Gastroesophageal sphincter (tissue), 3 donors: Measurements from ENCODE around the gene LCP1.

Experiments used
- EP300 ChIP-seq: sonication (generic); formaldehyde crosslinking; IDR thresholded peaks from one replicate; pipeline ENCODE4 v1.6.1; 2017; ENCODE audit warnings: antibody characterized with exemption, mild to moderate bottlenecking
- POLR2A ChIP-seq, 2 donors: fragments of 450-650 bp; IDR thresholded peaks; one replicate each; pipeline ENCODE4 v1.6.1; 2017; ENCODE audit warnings: antibody characterized with exemption in 2 of 2, mild to moderate bottlenecking in 2 of 2, moderate library complexity in 1 of 2
- POLR2AphosphoS5 ChIP-seq: sonication (generic); formaldehyde crosslinking; IDR thresholded peaks from one replicate; pipeline ENCODE4 v1.6.1; 2017; ENCODE audit warnings: antibody characterized with exemption
- TF ChIP-seq, protein P1 (sequence below), 4 experiments: fragments of 200-600 bp in 2 of 4; fragments of 450-650 bp in 2 of 4; sonication (generic) in 1 of 4; IDR thresholded peaks; one replicate each; pipeline ENCODE4 v1.5.1; 2017 to 2019; ENCODE audit warnings: antibody characterized with exemption in 4 of 4, mild to moderate bottlenecking in 2 of 4, moderate library complexity in 2 of 4

- no peak for TF ChIP-seq POLR2AphosphoS5
- TF ChIP-seq, protein P1, sequence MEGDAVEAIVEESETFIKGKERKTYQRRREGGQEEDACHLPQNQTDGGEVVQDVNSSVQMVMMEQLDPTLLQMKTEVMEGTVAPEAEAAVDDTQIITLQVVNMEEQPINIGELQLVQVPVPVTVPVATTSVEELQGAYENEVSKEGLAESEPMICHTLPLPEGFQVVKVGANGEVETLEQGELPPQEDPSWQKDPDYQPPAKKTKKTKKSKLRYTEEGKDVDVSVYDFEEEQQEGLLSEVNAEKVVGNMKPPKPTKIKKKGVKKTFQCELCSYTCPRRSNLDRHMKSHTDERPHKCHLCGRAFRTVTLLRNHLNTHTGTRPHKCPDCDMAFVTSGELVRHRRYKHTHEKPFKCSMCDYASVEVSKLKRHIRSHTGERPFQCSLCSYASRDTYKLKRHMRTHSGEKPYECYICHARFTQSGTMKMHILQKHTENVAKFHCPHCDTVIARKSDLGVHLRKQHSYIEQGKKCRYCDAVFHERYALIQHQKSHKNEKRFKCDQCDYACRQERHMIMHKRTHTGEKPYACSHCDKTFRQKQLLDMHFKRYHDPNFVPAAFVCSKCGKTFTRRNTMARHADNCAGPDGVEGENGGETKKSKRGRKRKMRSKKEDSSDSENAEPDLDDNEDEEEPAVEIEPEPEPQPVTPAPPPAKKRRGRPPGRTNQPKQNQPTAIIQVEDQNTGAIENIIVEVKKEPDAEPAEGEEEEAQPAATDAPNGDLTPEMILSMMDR (IDR thresholded peaks at IDR 0.05), result no peak
- no peak for TF ChIP-seq POLR2A (IDR thresholded peaks at IDR 0.05)
- no peak for TF ChIP-seq EP300
Observed at GRCh38 chr13:46172531-46172991, 9.4 kb downstream of the LCP1 start.
